ENCODE measurements around the gene MSRB1.

- TF ChIP-seq EZH2phosphoT487 (IDR thresholded peaks at IDR 0.05; ENCODE audit: insufficient read depth, low read depth) = 0 out of 2 replicates have a peak, but pooled peaks have one; percentile 41
- peak; percentile 96 for TF ChIP-seq EZH2 (IDR thresholded peaks at IDR 0.05; ENCODE audit: insufficient read depth, poor library complexity, severe bottlenecking)
Observed at GRCh38 chr16:1990351-1991134, 47.5 kb upstream of the MSRB1 start.
